ENCODE data around the gene OLFM1.
A peak's percentile ranks its signal among the peaks of the same experiment; 100 is the strongest.

The OLFM1 gene

GRCh38 chr9:135087489-135087792 lies at the start of gene OLFM1:
TSS of gene OLFM1 (plus strand) at chr9:135087668. CDS start at chr9:135087990, 322 bp downstream.
- DNase-seq: peak; percentile 72

- DNase-seq: peak; percentile 15
These were observed 49.1 kb upstream of the OLFM1 start for GRCh38 chr9:135038331-135038730.

GRCh38 chr9:135038826-135039225 lies 48.6 kb upstream of the OLFM1 start:
- peak; percentile 2 for DNase-seq

GRCh38 chr9:135039266-135039870 lies 48.1 kb upstream of the OLFM1 start:
- peak; percentile 33 for DNase-seq

- peak; percentile 17 for DNase-seq
These were observed 47.4 kb upstream of the OLFM1 start for GRCh38 chr9:135039916-135040645.

- DNase-seq: peak; percentile 12
These were observed 46.6 kb upstream of the OLFM1 start for GRCh38 chr9:135040892-135041291.

GRCh38 chr9:135043345-135043744 lies 44.1 kb upstream of the OLFM1 start:
- peak; percentile 10 for DNase-seq

- DNase-seq: peak; percentile 20
These were observed 42.1 kb upstream of the OLFM1 start for GRCh38 chr9:135045264-135045927.

GRCh38 chr9:135045928-135046738 lies 41.3 kb upstream of the OLFM1 start:
- DNase-seq: peak; percentile 23

- peak; percentile 22 for DNase-seq
These were observed 40.6 kb upstream of the OLFM1 start for GRCh38 chr9:135046739-135047350.

- DNase-seq: no peak
These were observed 39.9 kb upstream of the OLFM1 start for GRCh38 chr9:135047521-135047920.

- DNase-seq: peak; percentile 29
These were observed 39.3 kb upstream of the OLFM1 start for GRCh38 chr9:135048046-135048757.

- DNase-seq: peak; percentile 20
These were observed 38.6 kb upstream of the OLFM1 start for GRCh38 chr9:135048758-135049444.

- DNase-seq: peak; percentile 20
These were observed 38.0 kb upstream of the OLFM1 start for GRCh38 chr9:135049460-135049859.

- peak; percentile 34 for DNase-seq
These were observed 37.1 kb upstream of the OLFM1 start for GRCh38 chr9:135050072-135050990.

GRCh38 chr9:135051316-135052038 lies 36.0 kb upstream of the OLFM1 start:
- no peak for DNase-seq

- no peak for DNase-seq
These were observed 34.3 kb upstream of the OLFM1 start for GRCh38 chr9:135053133-135053532.

GRCh38 chr9:135055181-135055580 lies 32.3 kb upstream of the OLFM1 start:
- no peak for DNase-seq

GRCh38 chr9:135056541-135056940 lies 30.9 kb upstream of the OLFM1 start:
- DNase-seq: no peak
